Endothelial cell of umbilical vein (primary cell): ENCODE measurements around the gene ARHGAP45. TPM values are rescaled to one million over a fixed set of nuclear protein-coding genes. Genes with fewer than 3 reads are reported as not detected.

ENCODE experiments used
- BruUV-seq: library from RNA; stranded (reverse); fragments of 400-500 nt; replicated peaks from 2 replicates; lab custom pipeline; 2021; lab: Mats Ljungman, UMichigan
- CTCF ChIA-PET: fragments of 300-600, 350-600 bp; sonication (Branson Sonifier 250); formaldehyde crosslinking; loops from one replicate; lab custom pipeline; 2021; ENCODE audit warnings: antibody characterized with exemption, inconsistent platforms; lab: Charles Lee
- POLR2A ChIA-PET: fragments of 300-600, 350-600 bp; sonication (Branson Sonifier 250); formaldehyde crosslinking; loops from one replicate; lab custom pipeline; 2021; ENCODE audit warnings: antibody characterized with exemption, inconsistent platforms; lab: Charles Lee
- DNase-seq: peaks from one replicate; pipeline ENCODE4 v3.0.0-alpha.2; 2011; ENCODE audit warnings: low read depth, low spot score
- FAIRE-seq: peaks from 2 replicates; lab custom pipeline; 2011; peaks lifted over from hg19 to GRCh38; lab: Jason Lieb, UNC
- H2AFZ ChIP-seq: 2 replicates; pipeline ENCODE4 v1.6.0; 2012; ENCODE audit warnings: low read depth, low read length, control low read depth, inconsistent platforms
- H3K27ac ChIP-seq: 2 replicates; pipeline ENCODE4 v1.5.1; 2011; ENCODE audit warnings: low read depth, mild to moderate bottlenecking, control low read depth, low read length, moderate library complexity; ENCODE audit not compliant: insufficient read depth
- H3K27me3 ChIP-seq, 2 experiments: 2 replicates each; pipeline versions ENCODE4 v1.6.0 to v1.6.1; 2011; ENCODE audit warnings: low read length in 2 of 2, mixed read lengths in 1 of 2; ENCODE audit not compliant: control insufficient read depth in 2 of 2, insufficient read depth in 2 of 2
- H3K36me3 ChIP-seq, 2 experiments: 2 replicates in 1 of 2; 3 replicates in 1 of 2; pipeline ENCODE4 v1.5.1; 2011; ENCODE audit warnings: low read length in 2 of 2, mild to moderate bottlenecking in 1 of 2, moderate library complexity in 1 of 2; ENCODE audit not compliant: control insufficient read depth in 2 of 2, insufficient read depth in 2 of 2; ENCODE audit errors: extremely low read depth in 1 of 2
- H3K4me1 ChIP-seq: 3 replicates; pipeline ENCODE4 v1.5.1; 2011; ENCODE audit warnings: mild to moderate bottlenecking, low read length; ENCODE audit not compliant: control insufficient read depth, insufficient read depth; ENCODE audit errors: extremely low read depth
- H3K4me2 ChIP-seq: 2 replicates; pipeline ENCODE4 v1.6.1; 2011; ENCODE audit warnings: low read length, control low read depth, mixed read lengths; ENCODE audit not compliant: insufficient read depth
- H3K4me3 ChIP-seq, 3 experiments: fragments of 200-600 bp in 1 of 3; sonication (generic), shearing (Covaris generic) in 1 of 3; replicated peaks in 1 of 3; 2 replicates each; pipeline ENCODE4 v1.5.1; 2011 to 2016; ENCODE audit warnings: control low read depth in 3 of 3, low read length in 3 of 3, mild to moderate bottlenecking in 2 of 3, inconsistent platforms in 1 of 3, low read depth in 1 of 3, moderate library complexity in 1 of 3; ENCODE audit not compliant: insufficient read depth in 1 of 3
- H3K79me2 ChIP-seq: 2 replicates; pipeline ENCODE4 v1.6.0; 2012; ENCODE audit warnings: low read length, inconsistent platforms; ENCODE audit not compliant: control insufficient read depth, insufficient read depth
- H3K9ac ChIP-seq: replicated peaks from 2 replicates; pipeline ENCODE3; 2011; ENCODE audit warnings: low read length, control low read depth; ENCODE audit not compliant: insufficient read depth; ENCODE audit errors: extremely low read depth
- H3K9me1 ChIP-seq: replicated peaks from 3 replicates; pipeline ENCODE4 v1.6.0; 2011; ENCODE audit warnings: mild to moderate bottlenecking, low read length; ENCODE audit not compliant: control insufficient read depth, insufficient read depth; ENCODE audit errors: extremely low read depth
- H3K9me3 ChIP-seq: replicated peaks from 2 replicates; pipeline ENCODE4 v1.5.1; 2012; ENCODE audit warnings: low read length, inconsistent platforms; ENCODE audit not compliant: control insufficient read depth, insufficient read depth
- H4K20me1 ChIP-seq: replicated peaks from 2 replicates; pipeline ENCODE3; 2011; ENCODE audit warnings: mild to moderate bottlenecking, low read length; ENCODE audit not compliant: control insufficient read depth, insufficient read depth; ENCODE audit errors: extremely low read depth
- CTCF ChIP-seq, 2 donors: IDR thresholded peaks; 1 replicate in 1 of 2; 2 replicates in 1 of 2; pipeline ENCODE4 v1.5.1; 2011; ENCODE audit warnings: low read length in 2 of 2, mild to moderate bottlenecking in 2 of 2, moderate library complexity in 2 of 2, control low read depth in 1 of 2, inconsistent platforms in 1 of 2, low read depth in 1 of 2; ENCODE audit not compliant: insufficient read depth in 1 of 2; ENCODE audit errors: extremely low read depth in 1 of 2
- EZH2 ChIP-seq: IDR thresholded peaks from 2 replicates; pipeline ENCODE4 v1.6.1; 2012; ENCODE audit warnings: borderline replicate concordance, low read depth, mild to moderate bottlenecking, moderate library complexity, low read length, inconsistent platforms; ENCODE audit not compliant: severe bottlenecking
- FOS ChIP-seq: IDR thresholded peaks from 2 replicates; pipeline ENCODE4 v1.6.1; 2011; ENCODE audit warnings: mild to moderate bottlenecking, low read length, moderate library complexity, borderline replicate concordance; ENCODE audit not compliant: insufficient read depth
- GATA2 ChIP-seq: IDR thresholded peaks from 2 replicates; pipeline ENCODE4 v1.7.0; 2011; ENCODE audit warnings: low read depth, mild to moderate bottlenecking, moderate library complexity, mixed read lengths, low read length; ENCODE audit not compliant: insufficient read length, insufficient read depth
- JUN ChIP-seq: IDR thresholded peaks from 2 replicates; pipeline ENCODE4 v1.6.1; 2011; ENCODE audit warnings: borderline replicate concordance, low read depth; ENCODE audit not compliant: insufficient read length, insufficient read depth
- MAX ChIP-seq: IDR thresholded peaks from 2 replicates; pipeline ENCODE4 v1.6.1; 2011; ENCODE audit not compliant: insufficient read depth, insufficient read length
- POLR2A ChIP-seq: IDR thresholded peaks from 2 replicates; pipeline ENCODE4 v1.6.1; 2012; ENCODE audit warnings: low read depth, mild to moderate bottlenecking, control low read depth, low read length
- POLR2AphosphoS5 ChIP-seq: IDR thresholded peaks from 2 replicates; pipeline ENCODE4 v1.6.1; 2012; ENCODE audit warnings: low read depth, mild to moderate bottlenecking, control low read depth, low read length, moderate library complexity; ENCODE audit not compliant: insufficient read depth
- dilution Hi-C: fragments of 300-500 bp; cut with MboI; formaldehyde crosslinking; loops from one replicate; pipeline ENCODE4 v1.15.0; 2019; ENCODE audit warnings: low sequenced_read_pairs; ENCODE audit not compliant: extremely low pct_ligation_motif_present
- intact Hi-C: fragments of 100-400 bp; cut with micrococcal nuclease; formaldehyde crosslinking; loops from one replicate; pipeline ENCODE4 v1.10.0; 2022
- polyA plus RNA-seq, 4 experiments: library from polyadenylated mRNA; depleted of rRNA in 3 of 4; stranded (reverse) in 3 of 4; unstranded in 1 of 4; fragments of >200 nt; gene quantifications; 2 replicates each; pipeline versions ENCODE4 v1.2.1 to v1.2.3, GENCODE V29; 2011 to 2012; ENCODE audit warnings: missing spikeins in 1 of 4
- total RNA-seq: library from RNA; stranded (reverse); gene quantifications from 2 replicates; pipeline ENCODE4 v1.2.3, GENCODE V29; 2021

The ARHGAP45 gene
- total and polyA plus RNA-seq, 2 donors (not counting 3 experiments of a cell fraction or from before 2014, with no cell fraction given), result 7.5 to 10.4 TPM

- Histone ChIP-seq H3K79me2 (no peaks in the 10 kb centered on the region), H3K9me1 (no peaks in the 10 kb centered on the region), H3K4me1 (no peaks in the 10 kb centered on the region), H3K4me2 (no peak overlapping the region), H4K20me1 (no peaks in the 10 kb centered on the region), H3K36me3 (no peaks in the 10 kb centered on the region), H3K27me3 (no peaks in the 10 kb centered on the region), H3K4me3 (no peak overlapping the region), H2AFZ (no peak overlapping the region), H3K9me3 (no peaks in the 10 kb centered on the region), H3K9ac (no peak overlapping the region), H3K27ac (no peak overlapping the region)
- dilution Hi-C loops (no loop called here), intact Hi-C loops (no loop called here)
- DNase-seq (no peak), FAIRE-seq (no peak)
- CTCF ChIA-PET, result interaction anchor here (0.5 to 1.7 kb wide), 6 partner anchors 9 to 156 kb away, joined by 3 to 7 read pairs (median 3); partner anchors contain the start of gene GPX4
- no TSS peak for BruUV-seq
- POLR2A ChIA-PET, result no interaction called here
- no peak for TF ChIP-seq POLR2AphosphoS5
- no peak for TF ChIP-seq CTCF (IDR thresholded peaks at IDR 0.05; ENCODE audit: extremely low read depth in 1 of 2, insufficient read depth in 1 of 2, low read depth in 1 of 2, low read length in 2 of 2)
- TF ChIP-seq JUN, result no peak
- TF ChIP-seq POLR2A, result no peak
- TF ChIP-seq EZH2, result no peak
- no peak for TF ChIP-seq GATA2
- TF ChIP-seq MAX, result no peak
- no peak for TF ChIP-seq FOS
Observed at GRCh38 chr19:1058112-1058511, 8.9 kb upstream of the ARHGAP45 start.
